DMS153 treated with DMSO at 0.1 percent for 48 hours (cell line): ENCODE results near the gene DHRS2.
"Not testable (repeated sequence)": the region's sequence is repeated elsewhere in the genome, so short reads cannot be mapped to it uniquely, and the experiment has no call there.

Experiments used
- DNase-seq: peaks from one replicate; lab custom pipeline; 2025; ENCODE audit not compliant: unreplicated experiment; lab: John Stamatoyannopoulos, UW

DHRS2 gene

DNA sequence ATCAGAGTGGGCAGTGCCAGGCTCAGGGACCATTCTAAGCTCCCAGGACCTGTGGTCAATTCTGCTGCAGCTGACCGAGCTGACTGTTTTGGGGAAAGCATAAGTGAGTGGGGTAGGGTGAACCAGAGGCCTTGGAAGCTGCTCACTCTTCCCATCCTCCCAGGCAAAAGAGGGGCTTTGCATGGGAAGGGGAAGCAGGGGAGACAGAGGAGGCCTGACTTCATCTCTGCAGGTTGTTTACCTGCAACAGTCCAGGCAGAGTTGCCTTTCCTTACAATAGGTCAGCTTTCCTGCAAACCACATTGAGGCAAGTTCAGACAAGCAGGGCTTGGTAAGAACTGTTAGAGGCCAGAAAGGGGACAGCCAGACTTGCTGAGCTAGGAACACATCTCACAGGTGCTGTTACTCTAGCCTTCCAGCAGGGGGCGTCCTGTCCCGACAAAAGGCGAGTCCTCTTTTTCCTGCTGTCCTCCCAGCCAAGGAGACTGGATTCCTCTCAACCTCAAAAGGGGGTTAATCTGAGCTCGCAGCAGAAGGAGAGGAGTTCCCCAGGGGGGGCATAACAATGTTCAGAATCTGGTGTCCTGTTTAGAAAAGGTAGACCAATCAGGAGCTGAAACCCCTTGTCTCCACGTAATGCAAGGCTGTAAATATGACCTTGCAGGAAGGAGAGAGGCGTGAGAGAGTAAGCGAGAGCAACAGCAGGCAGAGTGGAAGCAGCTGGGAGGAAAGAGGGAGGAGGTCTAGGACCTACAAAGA lies 4.3 kb upstream of the DHRS2 start:
- DNase-seq: peak; percentile 72

DNA sequence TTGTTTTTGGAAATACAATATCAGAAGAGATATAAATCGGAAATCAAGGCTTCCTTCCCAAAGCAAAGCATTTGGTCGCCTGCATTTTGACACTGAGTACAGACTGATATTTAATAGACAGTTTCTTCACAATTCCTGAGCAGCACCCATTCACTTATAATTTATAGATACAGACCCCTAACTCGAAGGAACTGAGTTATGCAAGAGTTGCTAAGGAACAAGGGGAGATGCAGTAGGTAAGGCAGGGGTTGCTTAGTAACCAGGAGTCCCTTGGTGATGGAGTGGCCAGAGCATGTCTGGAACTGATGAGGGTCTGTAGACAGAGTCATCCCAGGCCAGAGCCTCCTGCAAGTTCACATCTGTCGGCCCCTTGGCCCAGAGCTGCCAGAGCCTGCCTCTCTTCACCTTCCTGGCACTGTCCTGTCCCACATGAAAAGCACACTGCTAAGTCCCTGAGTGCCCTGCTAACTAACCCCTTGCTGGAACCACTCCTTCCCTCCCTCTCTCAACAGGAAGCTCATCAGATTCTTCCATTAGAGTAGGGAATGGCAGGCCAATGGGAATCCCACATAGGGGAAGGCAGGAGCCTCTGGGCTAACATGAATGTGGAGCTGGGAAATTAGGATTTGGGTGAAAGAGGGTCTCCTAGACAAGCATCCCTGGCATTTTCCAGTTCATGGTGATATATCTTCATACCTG lies 3.6 kb upstream of the DHRS2 start:
- no peak for DNase-seq

DNA sequence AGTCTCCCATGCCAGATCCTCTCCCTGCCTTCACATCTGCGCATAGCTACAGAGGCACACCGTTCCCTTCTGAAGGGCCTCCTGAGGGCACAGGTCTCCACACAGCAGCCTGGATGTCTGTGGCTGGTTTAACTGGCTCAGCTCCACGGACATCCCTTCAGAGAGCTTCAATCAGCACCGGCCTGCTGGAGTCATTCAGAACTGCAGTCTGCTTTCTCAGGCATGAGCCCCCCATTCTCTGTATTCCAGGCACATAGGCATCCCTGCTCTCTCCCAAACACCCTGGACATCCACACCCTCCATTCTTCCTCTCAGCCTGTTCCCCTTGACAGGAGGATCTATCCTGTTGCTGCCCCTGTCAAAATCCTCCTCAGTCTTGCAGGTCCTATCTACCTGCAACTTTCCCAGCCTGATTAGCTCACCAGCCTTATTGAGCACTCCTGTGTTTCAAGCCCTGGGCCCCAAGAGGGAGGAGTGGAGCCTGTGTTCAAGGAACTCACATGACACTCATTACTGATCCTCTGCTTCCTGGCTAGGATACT lies 2.9 kb upstream of the DHRS2 start:
- no peak for DNase-seq

DNA sequence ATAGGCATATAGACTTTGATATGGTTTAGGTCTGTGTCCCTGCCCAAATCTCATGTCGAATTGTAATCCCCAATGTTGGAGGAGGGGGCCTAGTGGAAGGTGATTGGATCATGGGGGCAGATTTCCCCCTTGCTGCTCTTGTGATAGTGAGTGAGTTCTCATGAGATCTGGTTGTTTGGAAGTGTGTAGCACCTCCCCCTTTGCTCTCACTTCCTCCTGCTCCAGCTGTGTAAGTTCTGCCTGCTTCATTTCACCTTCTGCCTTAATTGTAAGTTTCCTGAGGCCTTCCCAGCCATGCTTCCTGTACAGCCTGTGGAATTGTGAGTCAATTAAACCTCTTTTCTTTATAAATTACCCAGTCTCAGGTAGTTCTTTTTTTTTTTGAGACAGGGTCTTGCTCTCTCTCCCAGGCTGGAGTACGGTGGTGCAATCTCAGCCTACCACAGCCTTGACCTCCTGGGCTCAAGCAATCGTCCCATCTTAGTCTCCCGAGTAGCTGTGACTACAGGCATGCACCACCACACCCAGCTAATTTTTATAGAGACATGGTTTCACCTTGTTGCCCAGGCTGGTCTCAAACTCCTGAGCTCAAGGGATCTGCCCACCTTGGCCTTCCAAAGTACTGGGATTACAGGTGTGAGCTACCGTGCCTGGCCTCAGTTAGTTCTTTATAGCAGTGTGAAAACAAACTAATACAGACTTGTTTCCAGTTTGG lies 1.3 kb upstream of the DHRS2 start:
- not testable (repeated sequence) for DNase-seq

DNA sequence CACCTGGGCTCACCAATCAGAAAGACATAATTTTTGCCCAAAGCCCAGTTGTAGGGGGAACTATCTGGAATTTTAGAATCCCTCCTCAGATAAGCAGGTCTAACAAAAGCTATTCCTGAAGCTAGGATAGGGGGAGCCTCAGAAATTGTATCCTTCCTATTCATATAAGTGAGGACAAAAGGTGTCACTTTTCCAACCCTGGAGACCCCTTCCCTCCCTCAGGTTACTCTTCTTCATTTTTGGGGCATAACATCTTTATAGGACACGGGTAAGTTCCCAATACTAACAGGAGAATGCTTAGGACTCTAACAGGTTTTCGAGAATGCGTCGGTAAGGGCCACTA lies 1.1 kb downstream of the DHRS2 start:
- not testable (repeated sequence) for DNase-seq

DNA sequence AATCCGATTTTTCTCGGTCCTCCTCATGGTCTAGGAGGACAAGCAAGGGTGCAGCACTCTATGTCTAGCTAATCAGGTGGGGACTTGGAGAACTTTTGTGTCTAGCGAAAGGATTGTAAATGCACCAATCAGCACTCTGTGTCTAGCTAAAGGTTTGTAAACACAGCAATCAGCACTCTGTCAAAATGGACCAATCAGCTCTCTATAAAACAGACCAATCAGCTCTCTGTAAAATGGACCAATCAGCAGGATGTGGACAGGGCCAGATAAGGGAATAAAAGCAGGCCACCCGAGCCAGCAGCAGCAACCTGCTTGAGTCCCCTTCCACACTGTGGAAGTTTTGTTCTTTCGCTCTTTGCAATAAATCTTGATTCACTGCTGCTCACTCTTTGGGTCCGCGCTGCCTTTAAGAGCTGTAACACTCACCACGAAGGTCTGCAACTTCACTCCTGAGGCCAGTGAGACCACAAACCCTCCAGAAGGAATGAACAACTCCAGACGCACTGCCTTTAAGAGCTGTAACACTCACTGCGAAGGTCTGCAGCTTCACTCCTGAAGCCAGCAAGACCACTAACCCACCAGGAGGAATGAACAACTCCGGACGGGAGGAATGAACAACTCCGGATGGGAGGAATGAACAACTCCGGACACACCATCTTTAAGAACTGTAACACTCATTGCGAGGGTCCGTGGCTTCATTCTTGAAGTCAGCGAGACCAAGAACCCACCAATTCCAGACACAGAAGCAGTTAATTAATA lies 1.7 kb downstream of the DHRS2 start:
- DNase-seq: not testable (repeated sequence)

DNA sequence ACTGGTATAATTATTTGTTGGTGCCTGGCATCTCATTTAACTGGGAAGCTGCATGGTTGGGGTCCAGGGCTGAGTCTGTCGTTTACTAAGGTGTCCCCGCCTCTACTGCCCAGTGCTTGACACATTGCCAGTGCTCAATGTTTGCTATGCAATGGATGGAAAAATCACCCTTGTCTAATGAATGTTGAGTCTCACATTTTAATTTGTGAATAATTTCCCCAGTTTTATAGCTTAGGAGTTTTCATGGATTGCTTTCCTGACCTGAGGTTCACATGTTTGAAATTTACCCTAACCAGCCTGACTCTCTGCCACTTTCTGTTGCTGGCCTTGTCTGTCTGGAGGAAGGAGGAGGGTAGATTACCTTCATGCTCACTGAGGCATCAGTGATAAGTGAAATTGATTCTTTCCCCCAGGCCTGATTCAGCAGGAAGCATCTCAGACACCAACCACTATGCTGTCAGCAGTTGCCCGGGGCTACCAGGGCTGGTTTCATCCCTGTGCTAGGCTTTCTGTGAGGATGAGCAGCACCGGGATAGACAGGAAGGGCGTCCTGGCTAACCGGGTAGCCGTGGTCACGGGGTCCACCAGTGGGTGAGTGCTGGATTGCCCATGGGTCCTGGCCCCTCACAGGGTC lies 2.4 kb downstream of the DHRS2 start:
- no peak for DNase-seq

DNA sequence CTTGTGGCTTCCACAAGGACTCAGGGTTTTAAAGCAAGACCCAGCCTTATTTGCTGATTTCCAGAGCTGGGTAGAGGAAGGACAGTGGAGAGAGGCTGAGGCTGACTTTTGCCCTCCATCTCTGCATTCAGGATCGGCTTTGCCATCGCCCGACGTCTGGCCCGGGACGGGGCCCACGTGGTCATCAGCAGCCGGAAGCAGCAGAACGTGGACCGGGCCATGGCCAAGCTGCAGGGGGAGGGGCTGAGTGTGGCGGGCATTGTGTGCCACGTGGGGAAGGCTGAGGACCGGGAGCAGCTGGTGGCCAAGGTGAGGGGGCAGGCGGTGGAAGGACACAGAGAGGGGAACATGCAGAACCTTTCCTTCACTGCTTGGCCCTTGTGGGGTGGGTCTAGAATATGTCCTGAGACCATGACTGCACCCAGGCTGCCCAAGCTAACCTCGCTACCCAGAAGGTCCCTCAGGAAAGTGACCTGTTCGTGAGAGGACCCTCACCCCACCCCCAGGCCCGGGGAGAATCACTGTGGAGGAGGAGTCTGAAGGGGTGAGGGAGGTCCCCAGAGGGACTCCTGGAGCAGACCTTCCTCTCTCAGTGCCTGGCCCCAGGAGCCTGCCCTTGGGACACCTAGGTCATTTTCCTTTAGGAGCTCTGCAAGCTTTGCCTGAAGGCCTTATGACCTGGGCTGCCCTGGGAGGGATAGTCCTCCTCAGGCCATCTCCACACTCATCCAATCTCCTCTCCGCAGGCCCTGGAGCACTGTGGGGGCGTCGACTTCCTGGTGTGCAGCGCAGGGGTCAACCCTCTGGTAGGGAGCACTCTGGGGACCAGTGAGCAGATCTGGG lies 3.1 kb downstream of the DHRS2 start:
- no peak for DNase-seq

DNA sequence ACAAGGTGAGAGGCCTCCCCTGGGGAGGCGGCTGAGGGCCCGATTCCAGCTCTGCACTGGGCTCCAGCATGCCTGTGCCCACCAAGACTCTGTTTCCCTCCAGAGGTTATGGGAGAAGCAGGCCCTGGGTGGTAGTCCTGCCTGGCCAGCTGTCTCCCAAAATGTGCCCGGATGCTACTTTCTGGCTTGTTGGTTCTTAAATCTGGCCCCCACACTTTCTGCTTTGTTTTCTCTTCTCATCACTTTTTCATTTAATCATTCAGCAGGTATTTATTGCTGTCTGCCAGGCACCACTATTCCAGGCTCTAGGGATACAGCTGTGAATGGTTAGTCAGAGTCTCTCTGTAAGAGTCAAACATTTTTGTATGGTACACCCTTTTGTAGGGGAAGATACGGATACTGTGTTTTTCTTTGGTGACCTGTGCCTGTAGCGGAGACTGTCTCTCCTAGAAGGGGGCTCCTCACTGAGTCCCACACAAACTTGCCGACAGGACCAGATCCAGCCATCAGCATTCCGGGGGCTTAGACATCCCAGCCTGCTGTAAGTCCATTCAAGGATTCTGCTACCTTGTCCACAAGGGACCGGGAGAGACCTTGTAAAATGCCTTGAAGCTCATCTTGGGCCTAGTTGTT lies 3.8 kb downstream of the DHRS2 start:
- no peak for DNase-seq

DNA sequence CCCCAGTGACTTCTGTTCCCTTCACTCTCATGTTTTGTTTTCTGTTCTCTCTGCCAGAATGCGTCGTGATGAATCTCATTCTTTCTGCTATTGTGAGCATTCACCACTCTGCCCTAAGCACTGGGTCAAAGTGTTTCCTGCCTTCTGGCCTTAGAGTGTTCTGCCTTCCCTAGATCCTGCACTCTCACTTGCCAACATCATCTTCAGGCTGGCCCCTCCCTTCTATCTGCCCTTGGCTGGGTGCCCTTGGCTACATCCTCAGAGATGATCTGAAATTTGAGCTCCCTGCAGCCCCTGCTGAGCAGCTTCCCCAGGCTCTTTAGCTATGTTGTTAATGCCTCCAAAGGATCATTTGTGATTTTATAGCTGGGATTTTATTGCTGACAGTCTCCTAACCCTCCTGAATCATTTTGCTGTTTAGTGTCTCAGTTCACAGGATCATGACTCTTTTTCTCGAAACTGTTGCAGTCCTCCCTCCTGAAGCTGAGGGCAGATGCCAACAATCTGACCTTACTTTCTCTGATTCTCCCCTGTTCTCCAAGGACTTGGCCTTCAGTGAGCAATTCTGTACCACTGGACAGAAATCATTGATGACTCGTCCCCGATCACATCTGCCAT lies 4.5 kb downstream of the DHRS2 start:
- peak; percentile 75 for DNase-seq

DNA sequence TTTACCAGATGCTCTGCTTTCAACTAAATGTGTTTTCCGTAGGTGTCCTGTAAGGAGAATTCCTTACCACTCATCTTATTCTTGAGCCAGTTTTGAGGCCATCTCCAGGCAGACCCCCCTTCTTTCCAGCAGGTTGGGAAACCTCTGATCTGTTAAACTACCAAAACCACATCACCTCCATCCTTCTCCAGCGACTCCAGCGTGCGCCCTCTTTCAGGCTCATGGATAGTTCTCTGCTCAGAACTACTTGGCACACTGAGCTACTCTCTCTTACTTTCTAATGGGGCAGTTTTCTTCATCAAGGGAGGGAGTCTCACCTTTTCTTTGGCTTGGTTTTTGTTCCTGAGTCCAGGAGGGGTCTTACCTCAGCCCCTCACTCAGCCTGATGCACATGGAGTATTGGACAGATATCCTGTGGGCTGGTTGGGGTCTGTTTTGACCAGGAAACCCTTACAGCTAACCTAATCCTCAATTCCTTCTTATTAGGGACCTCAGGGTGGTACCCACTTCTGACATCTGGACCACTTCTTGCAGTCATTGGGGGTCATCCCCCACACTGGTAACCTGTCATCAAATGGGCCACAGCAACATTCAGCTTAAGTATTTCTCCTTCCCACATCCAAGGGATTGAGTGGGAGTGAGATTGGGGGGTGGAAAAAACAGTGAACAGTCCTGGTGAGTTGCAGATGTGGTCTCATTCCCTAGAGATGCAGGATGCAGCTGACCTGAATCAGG lies 5.2 kb downstream of the DHRS2 start:
- DNase-seq: no peak

DNA sequence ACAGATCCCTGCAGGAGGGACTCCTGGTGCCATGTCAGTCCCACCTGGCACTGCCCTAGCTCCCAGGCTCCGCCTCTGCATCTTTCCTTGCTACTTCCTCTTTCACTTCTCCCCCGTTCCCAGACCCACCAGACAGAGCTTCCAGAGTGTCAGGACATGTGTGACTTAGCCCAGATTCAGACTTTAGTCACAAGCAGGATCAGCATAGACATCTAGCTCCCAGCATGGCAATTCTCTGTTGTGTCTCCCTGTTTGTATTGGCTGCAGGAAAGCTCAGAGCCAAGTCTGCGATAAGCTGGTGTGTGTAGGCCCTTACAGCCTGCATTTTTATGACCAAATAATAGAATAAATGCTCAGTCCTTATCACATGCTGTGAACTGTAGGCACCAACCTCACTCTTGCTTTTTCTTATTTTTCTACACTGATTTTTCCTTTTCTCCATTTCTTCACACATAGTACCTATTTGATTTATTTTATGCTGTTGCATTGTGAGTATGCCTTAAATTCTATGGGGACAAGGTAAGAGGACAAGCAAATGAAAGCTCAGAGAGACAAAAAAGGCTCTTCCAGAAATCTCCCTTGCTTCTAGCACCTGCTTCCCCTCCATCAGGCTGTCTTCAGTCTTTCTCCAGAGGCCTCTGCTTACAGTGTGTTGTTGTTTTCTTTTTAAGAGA lies 5.9 kb downstream of the DHRS2 start:
- no peak for DNase-seq

DNA sequence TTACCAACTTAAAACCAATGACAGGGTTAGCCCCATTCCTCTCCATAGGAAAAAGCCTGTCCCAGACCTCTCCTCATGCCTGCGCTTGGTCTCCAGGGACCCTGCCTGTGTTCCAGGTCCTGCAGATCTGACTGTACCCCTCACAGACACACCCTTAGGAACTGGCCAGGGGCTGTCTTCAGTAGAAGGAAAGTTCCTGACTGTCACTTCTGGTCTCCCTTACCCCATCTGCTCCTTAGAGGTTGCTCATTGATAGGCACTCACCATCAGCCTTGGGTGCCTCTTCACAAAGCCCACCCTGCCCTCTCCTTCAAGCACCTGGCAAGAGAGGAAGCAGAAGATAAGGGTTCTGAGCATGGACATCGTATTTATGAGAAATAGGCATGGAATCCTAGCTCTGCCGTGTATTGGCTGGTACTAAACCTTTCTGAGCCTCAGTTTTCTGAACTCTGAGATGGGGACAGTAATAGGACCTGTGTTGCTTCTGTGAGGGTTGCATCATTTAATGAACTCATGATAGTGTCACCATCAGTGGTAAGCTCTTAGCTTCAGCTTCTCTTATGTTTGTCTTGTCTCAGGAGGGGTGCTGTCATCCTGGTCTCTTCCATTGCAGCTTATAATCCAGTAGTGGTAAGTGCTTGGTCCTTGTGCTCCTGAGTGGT lies 7.5 kb downstream of the DHRS2 start:
- DNase-seq: no peak

DNA sequence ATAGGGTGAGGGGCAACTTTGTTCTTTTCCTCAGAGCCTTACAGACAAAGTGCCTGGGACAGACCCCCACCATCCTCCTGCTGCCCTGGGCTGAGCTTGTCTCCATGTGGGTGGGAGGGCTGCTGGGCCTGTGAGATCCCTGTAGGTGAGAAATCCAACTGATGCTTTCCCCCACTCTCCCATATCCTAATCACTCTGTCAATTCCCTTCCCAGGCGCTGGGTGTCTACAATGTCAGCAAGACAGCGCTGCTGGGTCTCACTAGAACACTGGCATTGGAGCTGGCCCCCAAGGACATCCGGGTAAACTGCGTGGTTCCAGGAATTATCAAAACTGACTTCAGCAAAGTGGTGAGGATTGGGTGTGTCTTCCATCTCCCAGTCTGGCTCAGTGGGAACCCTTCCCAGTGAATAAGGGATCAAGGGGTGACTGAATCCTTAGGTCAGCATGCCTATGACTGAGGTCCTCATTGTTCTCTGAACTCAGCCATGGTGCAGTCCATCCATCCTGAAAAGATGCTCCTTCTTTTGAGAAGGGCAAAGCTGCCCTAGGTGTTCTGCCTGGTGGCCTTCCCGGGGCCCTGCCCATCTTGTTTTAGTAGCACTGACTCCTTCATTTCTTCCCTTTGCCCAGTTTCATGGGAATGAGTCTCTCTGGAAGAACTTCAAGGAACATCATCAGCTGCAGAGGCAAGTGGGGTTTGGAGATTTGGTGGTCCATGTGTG lies 8.2 kb downstream of the DHRS2 start:
- DNase-seq: no peak

DNA sequence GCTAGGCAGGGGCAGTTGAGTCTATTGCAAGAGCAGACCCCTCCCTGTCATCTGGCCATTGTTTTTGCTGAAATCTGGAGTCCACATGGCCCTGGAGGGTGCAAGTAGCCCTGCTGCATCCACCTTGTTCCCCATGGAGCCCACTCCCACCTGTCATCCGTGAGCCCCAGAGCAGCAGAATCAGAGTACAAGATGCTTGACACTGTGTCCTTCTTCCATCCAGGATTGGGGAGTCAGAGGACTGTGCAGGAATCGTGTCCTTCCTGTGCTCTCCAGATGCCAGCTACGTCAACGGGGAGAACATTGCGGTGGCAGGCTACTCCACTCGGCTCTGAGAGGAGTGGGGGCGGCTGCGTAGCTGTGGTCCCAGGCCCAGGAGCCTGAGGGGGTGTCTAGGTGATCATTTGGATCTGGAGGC lies 8.8 kb downstream of the DHRS2 start:
- no peak for DNase-seq

DNA sequence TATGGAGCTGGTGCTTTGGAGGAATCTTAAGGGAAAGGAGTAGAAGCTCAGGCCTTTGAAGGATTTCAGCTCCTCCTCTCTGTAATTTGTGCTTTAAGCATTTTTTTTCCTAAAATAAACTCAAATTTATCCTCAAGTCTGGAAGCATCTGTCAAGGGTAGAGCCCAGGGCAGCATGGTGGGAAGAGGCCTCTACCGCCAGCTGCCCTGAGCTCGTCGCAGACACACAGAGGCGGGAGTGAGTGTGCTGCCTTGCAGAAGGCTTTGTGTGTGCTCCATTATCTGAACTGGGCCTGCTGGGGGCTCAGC lies 9.3 kb downstream of the DHRS2 start:
- DNase-seq: no peak
